ENCODE measurements around the gene DDB1. TPM values are rescaled to one million over a fixed set of nuclear protein-coding genes. Genes with fewer than 3 reads are reported as not detected.

DDB1 gene
- total and polyA plus RNA-seq, 2 of the 13 experiments (the other 11 are each of a cell fraction or from before 2014, with no cell fraction given) = 217 to 266 TPM

- TF ChIP-seq PAXIP1 (CRISPR knock-in tag; conservative IDR thresholded peaks at IDR 0.05) (no peak), NR2F1 (CRISPR knock-in tag; IDR thresholded peaks at IDR 0.05) (0 out of 4 replicates have a peak, but pooled peaks of 1 of the 2 experiments have one; percentile 11), SNRNP70 (IDR thresholded peaks at IDR 0.05; ENCODE audit: low read depth, low read length) (no peak), NR3C1 (CRISPR knock-in tag; IDR thresholded peaks at IDR 0.05) (no peak), ZNF879 (CRISPR knock-in tag; IDR thresholded peaks at IDR 0.05) (no peak), ZMAT5 (CRISPR knock-in tag; IDR thresholded peaks at IDR 0.05; ENCODE audit: borderline replicate concordance, low read depth) (no peak), ZNF569 (CRISPR knock-in tag; IDR thresholded peaks at IDR 0.05; ENCODE audit: borderline replicate concordance) (no peak), NR1H2 (CRISPR knock-in tag; IDR thresholded peaks at IDR 0.05; ENCODE audit: borderline replicate concordance, low read depth) (peak; percentile 53; the same call in 1 of the 2 replicates), SIX1 (CRISPR knock-in tag; IDR thresholded peaks at IDR 0.05; ENCODE audit: borderline replicate concordance) (no peak), ZNF629 (CRISPR knock-in tag; conservative IDR thresholded peaks at IDR 0.05) (no peak), IRF9 (CRISPR knock-in tag; IDR thresholded peaks at IDR 0.05; ENCODE audit: borderline replicate concordance) (0 out of 2 replicates have a peak, but pooled peaks have one; percentile 78), RBM22 (optimal IDR thresholded peaks at IDR 0.05; ENCODE audit: low read length) (no peak), POGZ (CRISPR knock-in tag; IDR thresholded peaks at IDR 0.05) (0 out of 2 replicates have a peak, but pooled peaks have one; percentile 16), SP5 (CRISPR knock-in tag; IDR thresholded peaks at IDR 0.05; ENCODE audit: borderline replicate concordance, low read depth) (no peak), PAF1 (CRISPR knock-in tag; IDR thresholded peaks at IDR 0.05) (no peak), ZSCAN25 (CRISPR knock-in tag; IDR thresholded peaks at IDR 0.05) (no peak), MXD1 (CRISPR knock-in tag; IDR thresholded peaks at IDR 0.05) (peak; percentile 91), ZFP36 (IDR thresholded peaks at IDR 0.05; ENCODE audit: borderline replicate concordance, low read depth, low read length, partially characterized antibody) (no peak), ZNF703 (CRISPR knock-in tag; IDR thresholded peaks at IDR 0.05; ENCODE audit: borderline replicate concordance) (no peak), HNF1B (CRISPR knock-in tag; IDR thresholded peaks at IDR 0.05) (no peak), ZNF589 (CRISPR knock-in tag; conservative IDR thresholded peaks at IDR 0.05) (no peak; the same call in 1 of the 2 replicates), TEAD3 (CRISPR knock-in tag; optimal IDR thresholded peaks at IDR 0.05; ENCODE audit: borderline replicate concordance) (no peak)
These were observed 38.8 kb downstream of the DDB1 start (continued) for GRCh38 chr11:61293867-61294716.
